Mesothelial cell of epicardium (in vitro differentiated cells): ENCODE results near the gene LYPD6. TPM values are rescaled to one million over a fixed set of nuclear protein-coding genes. Genes with fewer than 3 reads are reported as not detected.

ENCODE experiments used
- DNase-seq, 2 experiments: peaks; one replicate each; pipeline ENCODE4 v3.0.0; 2021; ENCODE audit warnings: low spot score in 2 of 2; ENCODE audit not compliant: unreplicated experiment in 2 of 2
- H3K27ac Mint-ChIP-seq: 2 replicates; pipeline ENCODE4 v1.8.0; 2021; ENCODE audit warnings: mixed read lengths
- H3K27me3 Mint-ChIP-seq: 2 replicates; pipeline ENCODE4 v1.8.0; 2021; ENCODE audit warnings: low read depth, mixed read lengths
- H3K36me3 Mint-ChIP-seq: 2 replicates; pipeline ENCODE4 v1.8.0; 2021; ENCODE audit warnings: mixed read lengths
- H3K4me1 Mint-ChIP-seq: 2 replicates; pipeline ENCODE4 v1.8.0; 2021; ENCODE audit warnings: mixed read lengths
- H3K4me3 Mint-ChIP-seq: 2 replicates; pipeline ENCODE4 v1.8.0; 2021; ENCODE audit warnings: mild to moderate bottlenecking, moderate library complexity, mixed read lengths
- H3K9me3 Mint-ChIP-seq: 2 replicates; pipeline ENCODE4 v1.8.0; 2021; ENCODE audit warnings: mixed read lengths
- CTCF ChIP-seq: fragments of 200-600 bp; sonication (generic); IDR thresholded peaks from one replicate; pipeline ENCODE4 v1.5.0; 2021; ENCODE audit warnings: antibody characterized with exemption; ENCODE audit not compliant: unreplicated experiment
- total RNA-seq: library from RNA; stranded (reverse); gene quantifications from 3 replicates; pipeline ENCODE4 v1.2.1, GENCODE V29; 2021

Gene LYPD6
- total RNA-seq, 1 donor from 2014 or later = 16.2 TPM

- no peaks in the 10 kb centered on the region for H3K9me3 Mint-ChIP-seq
- DNase-seq = no peak
- no peaks in the 10 kb centered on the region for H3K27me3 Mint-ChIP-seq
- TF ChIP-seq CTCF = no peak
- peaks cover 20% of the 10 kb centered on the region for H3K4me1 Mint-ChIP-seq
- H3K27ac Mint-ChIP-seq = no peak overlapping the region
- H3K36me3 Mint-ChIP-seq = peaks cover 4% of the 10 kb centered on the region
- H3K4me3 Mint-ChIP-seq = no peak overlapping the region
Measured at GRCh38 chr2:149348291-149348690, 17.9 kb downstream of the LYPD6 start.

- no peaks in the 10 kb centered on the region for H3K27me3 Mint-ChIP-seq
- DNase-seq = no peak
- peaks cover 4% of the 10 kb centered on the region for H3K36me3 Mint-ChIP-seq
- H3K4me1 Mint-ChIP-seq = peaks cover 13% of the 10 kb centered on the region
- no peaks in the 10 kb centered on the region for H3K9me3 Mint-ChIP-seq
- no peak for TF ChIP-seq CTCF
- no peak overlapping the region for H3K27ac Mint-ChIP-seq
- no peak overlapping the region for H3K4me3 Mint-ChIP-seq
Measured at GRCh38 chr2:149353421-149353820, 23.0 kb downstream of the LYPD6 start.

GRCh38 chr2:149355716-149356422, 25.5 kb downstream of the LYPD6 start:
- no peaks in the 10 kb centered on the region for H3K27me3 Mint-ChIP-seq
- peaks cover 4% of the 10 kb centered on the region for H3K9me3 Mint-ChIP-seq
- peaks cover 5% of the 10 kb centered on the region for H3K36me3 Mint-ChIP-seq
- no peak overlapping the region for H3K4me3 Mint-ChIP-seq
- no peak for TF ChIP-seq CTCF
- H3K4me1 Mint-ChIP-seq = no peaks in the 10 kb centered on the region
- no peak for DNase-seq
- no peak overlapping the region for H3K27ac Mint-ChIP-seq

- DNase-seq = no peak
- Mint-ChIP-seq H3K36me3 (peaks cover 14% of the 10 kb centered on the region), H3K4me1 (no peaks in the 10 kb centered on the region)
Measured at GRCh38 chr2:149357058-149357457, 26.7 kb downstream of the LYPD6 start.

GRCh38 chr2:149360106-149360505, 29.7 kb downstream of the LYPD6 start:
- H3K4me3 Mint-ChIP-seq = no peak overlapping the region
- H3K27ac Mint-ChIP-seq = no peak overlapping the region

More at GRCh38 chr2:149357058-149357457, 26.7 kb downstream of the LYPD6 start:
- Mint-ChIP-seq H3K27me3 (no peaks in the 10 kb centered on the region), H3K27ac (no peak overlapping the region), H3K9me3 (peaks cover 12% of the 10 kb centered on the region), H3K4me3 (no peak overlapping the region)
- TF ChIP-seq CTCF = no peak

More at GRCh38 chr2:149360106-149360505, 29.7 kb downstream of the LYPD6 start:
- Mint-ChIP-seq H3K9me3 (peaks cover 12% of the 10 kb centered on the region), H3K27me3 (no peaks in the 10 kb centered on the region), H3K4me1 (peaks cover 21% of the 10 kb centered on the region), H3K36me3 (peaks cover 12% of the 10 kb centered on the region)
- no peak for DNase-seq
- no peak for TF ChIP-seq CTCF
